Spleen (tissue), 7 donors: ENCODE measurements around the gene DNAAF1.

Source experiments
- CTCF ChIP-seq, 11 experiments: fragments of 200-600 bp in 7 of 11; fragments of 450-650 bp in 4 of 11; sonication (generic) in 4 of 11; IDR thresholded peaks in 8 of 11; conservative IDR thresholded peaks in 3 of 11; 1 replicate in 7 of 11; 2 replicates in 4 of 11; pipeline versions ENCODE4 v1.4.0 to v1.8.0; 2016 to 2021; ENCODE audit warnings: antibody characterized with exemption in 11 of 11, inconsistent platforms in 4 of 11, mild to moderate bottlenecking in 1 of 11
- POLR2AphosphoS5 ChIP-seq, 3 donors: sonication (generic); formaldehyde crosslinking; IDR thresholded peaks; one replicate each; pipeline ENCODE4 v1.5.1; 2017; ENCODE audit warnings: antibody characterized with exemption in 3 of 3
- donor health status: DM: no; HTN: no; CAD: no; lungs with moderate emphysema.
- donor health status: DM: no; HTN: no; CAD: no.
- donor health status: DM: no; HTN: no; CAD: no.

- TF ChIP-seq CTCF (IDR thresholded peaks at IDR 0.05 in 8 of 11, conservative IDR thresholded peaks at IDR 0.05 in 3 of 11), result no peak
- TF ChIP-seq POLR2AphosphoS5 (IDR thresholded peaks at IDR 0.05), result peak in 1 of 3 donors; percentile 34
Observed at GRCh38 chr16:84121007-84121406, 24.1 kb upstream of the DNAAF1 start.
